Measurements from ENCODE around the gene GDPD3.

The GDPD3 gene

GRCh38 chr16:30064729-30065101 lies 48.6 kb downstream of the GDPD3 start:
- no peak for DNase-seq
- in situ Hi-C loops (cut with HindIII; ENCODE audit: low pct_ligation_motif_present, low sequenced_read_pairs), result no loop called here
- no peak for TF ChIP-seq CTCF (IDR thresholded peaks at IDR 0.05; ENCODE audit: low read depth, low read length, missing control alignments)
- H3K27me3 ChIP-seq (replicated peaks), result no peaks in the 10 kb centered on the region
- peaks cover 37% of the 10 kb centered on the region for H3K36me3 ChIP-seq (replicated peaks)
- H3K27ac ChIP-seq, result peak overlapping the region; percentile 95
- peak overlapping the region; percentile 64 for H3K4me3 ChIP-seq (ENCODE audit: low read depth, low read length)

GRCh38 chr16:30063893-30064728 lies 49.2 kb downstream of the GDPD3 start:
- TF ChIP-seq CTCF (IDR thresholded peaks at IDR 0.05; ENCODE audit: low read depth, low read length, missing control alignments), result peak; percentile 28
- peak overlapping the region; percentile 64 for H3K4me3 ChIP-seq (ENCODE audit: low read depth, low read length)
- no peak for DNase-seq
- H3K27me3 ChIP-seq (replicated peaks), result no peaks in the 10 kb centered on the region
- peak overlapping the region; percentile 95 for H3K27ac ChIP-seq
- in situ Hi-C loops (cut with HindIII; ENCODE audit: low pct_ligation_motif_present, low sequenced_read_pairs), result no loop called here
- peaks cover 34% of the 10 kb centered on the region for H3K36me3 ChIP-seq (replicated peaks)

GRCh38 chr16:30063278-30063892 lies 50.0 kb downstream of the GDPD3 start:
- DNase-seq, result no peak
- Histone ChIP-seq H3K27ac (peak overlapping the region; percentile 95), H3K27me3 (replicated peaks) (no peaks in the 10 kb centered on the region), H3K4me3 (ENCODE audit: low read depth, low read length) (peak overlapping the region; percentile 64), H3K36me3 (replicated peaks) (peaks cover 26% of the 10 kb centered on the region)
- in situ Hi-C loops (cut with HindIII; ENCODE audit: low pct_ligation_motif_present, low sequenced_read_pairs), result no loop called here
- TF ChIP-seq CTCF (IDR thresholded peaks at IDR 0.05; ENCODE audit: low read depth, low read length, missing control alignments), result no peak

- Histone ChIP-seq H3K27ac (no peak overlapping the region), H3K4me3 (ENCODE audit: low read depth, low read length) (no peak overlapping the region), H3K27me3 (replicated peaks) (no peaks in the 10 kb centered on the region), H3K36me3 (replicated peaks) (peaks cover 10% of the 10 kb centered on the region)
- no peak for TF ChIP-seq CTCF (IDR thresholded peaks at IDR 0.05; ENCODE audit: low read depth, low read length, missing control alignments)
- DNase-seq, result no peak
- in situ Hi-C loops (cut with HindIII; ENCODE audit: low pct_ligation_motif_present, low sequenced_read_pairs), result no loop called here
Observed at GRCh38 chr16:30060836-30061554, 52.3 kb downstream of the GDPD3 start.

GRCh38 chr16:30060346-30060745 lies 53.0 kb downstream of the GDPD3 start:
- Histone ChIP-seq H3K4me3 (ENCODE audit: low read depth, low read length) (no peak overlapping the region), H3K27ac (no peak overlapping the region), H3K27me3 (replicated peaks) (no peaks in the 10 kb centered on the region), H3K36me3 (replicated peaks) (peaks cover 10% of the 10 kb centered on the region)
- in situ Hi-C loops (cut with HindIII; ENCODE audit: low pct_ligation_motif_present, low sequenced_read_pairs), result no loop called here
- no peak for TF ChIP-seq CTCF (IDR thresholded peaks at IDR 0.05; ENCODE audit: low read depth, low read length, missing control alignments)
- DNase-seq, result no peak

Measured in brain microvascular endothelial cell (primary cell).